PC-3 (cell line): Measurements from ENCODE around the gene ENO3.

ENCODE experiments used
- EZH2phosphoT487 ChIP-seq: fragments of 300-600 bp; sonication (generic); IDR thresholded peaks from 2 replicates; pipeline ENCODE4 v1.6.1; 2018; ENCODE audit warnings: mild to moderate bottlenecking, antibody characterized with exemption, low read length, borderline replicate concordance
- TF ChIP-seq, protein P1 (sequence below): fragments of 300-600 bp; sonication (generic); conservative IDR thresholded peaks from 2 replicates; pipeline ENCODE4 v1.5.1; 2017; ENCODE audit warnings: antibody characterized with exemption, low read depth, mild to moderate bottlenecking, low read length

DNA sequence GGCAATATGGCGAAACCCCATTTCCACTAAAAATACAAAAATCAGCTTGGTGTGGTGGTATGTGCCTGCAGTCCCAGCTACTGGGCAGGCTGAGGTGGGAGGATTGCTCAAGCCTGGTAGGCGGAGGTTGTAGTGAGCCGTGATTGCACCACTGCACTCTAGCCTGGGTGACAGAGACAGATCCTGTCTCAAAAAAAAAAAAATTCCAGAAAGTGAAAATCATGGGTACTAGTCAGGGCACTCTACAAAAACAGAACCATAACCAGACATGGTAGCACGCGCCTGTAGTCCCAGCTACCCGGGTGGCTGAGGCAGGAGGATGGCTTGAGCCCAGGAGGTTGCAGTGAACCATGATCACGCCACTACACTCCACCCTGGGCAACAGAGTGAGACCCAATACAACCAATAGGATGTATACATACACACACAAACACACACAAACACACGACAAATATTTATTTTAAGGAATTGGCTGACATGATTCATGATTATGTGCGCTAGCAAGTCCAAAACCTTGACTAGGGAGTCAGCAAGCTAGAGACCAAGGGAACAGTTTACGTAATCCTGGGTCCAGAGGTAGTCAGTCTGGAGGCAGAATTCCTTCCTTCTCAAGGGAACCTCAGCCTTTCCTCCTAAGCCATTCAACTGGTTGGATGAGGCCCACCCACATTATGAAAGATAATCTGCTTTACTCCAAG, 30.4 kb upstream of the ENO3 start:
- TF ChIP-seq, protein P1, sequence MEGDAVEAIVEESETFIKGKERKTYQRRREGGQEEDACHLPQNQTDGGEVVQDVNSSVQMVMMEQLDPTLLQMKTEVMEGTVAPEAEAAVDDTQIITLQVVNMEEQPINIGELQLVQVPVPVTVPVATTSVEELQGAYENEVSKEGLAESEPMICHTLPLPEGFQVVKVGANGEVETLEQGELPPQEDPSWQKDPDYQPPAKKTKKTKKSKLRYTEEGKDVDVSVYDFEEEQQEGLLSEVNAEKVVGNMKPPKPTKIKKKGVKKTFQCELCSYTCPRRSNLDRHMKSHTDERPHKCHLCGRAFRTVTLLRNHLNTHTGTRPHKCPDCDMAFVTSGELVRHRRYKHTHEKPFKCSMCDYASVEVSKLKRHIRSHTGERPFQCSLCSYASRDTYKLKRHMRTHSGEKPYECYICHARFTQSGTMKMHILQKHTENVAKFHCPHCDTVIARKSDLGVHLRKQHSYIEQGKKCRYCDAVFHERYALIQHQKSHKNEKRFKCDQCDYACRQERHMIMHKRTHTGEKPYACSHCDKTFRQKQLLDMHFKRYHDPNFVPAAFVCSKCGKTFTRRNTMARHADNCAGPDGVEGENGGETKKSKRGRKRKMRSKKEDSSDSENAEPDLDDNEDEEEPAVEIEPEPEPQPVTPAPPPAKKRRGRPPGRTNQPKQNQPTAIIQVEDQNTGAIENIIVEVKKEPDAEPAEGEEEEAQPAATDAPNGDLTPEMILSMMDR: no peak
- TF ChIP-seq EZH2phosphoT487: no peak
